Hepatocyte (in vitro differentiated cells): ENCODE results near the gene NAV2. TPM values are rescaled to one million over a fixed set of nuclear protein-coding genes. Genes with fewer than 3 reads are reported as not detected.

Experiments used
- DNase-seq: peaks from one replicate; pipeline ENCODE4 v3.0.0-alpha.2; 2016; ENCODE audit warnings: low spot score
- H2AFZ ChIP-seq: fragments of 200-600 bp; sonication (generic); 2 replicates; pipeline ENCODE4 v1.6.0; 2016; ENCODE audit warnings: antibody characterized with exemption, mild to moderate bottlenecking
- H3K27ac ChIP-seq: fragments of 200-600 bp; sonication (generic); 2 replicates; pipeline ENCODE4 v1.5.1; 2016; ENCODE audit warnings: mild to moderate bottlenecking
- H3K27me3 ChIP-seq: fragments of 200-600 bp; sonication (generic); 2 replicates; pipeline ENCODE4 v1.6.1; 2016
- H3K36me3 ChIP-seq: fragments of 200-600 bp; sonication (generic); replicated peaks from 2 replicates; pipeline ENCODE4 v1.5.1; 2016; ENCODE audit warnings: low read depth; ENCODE audit not compliant: insufficient read depth
- H3K4me1 ChIP-seq: fragments of 200-600 bp; sonication (generic); 2 replicates; pipeline ENCODE4 v1.5.1; 2016; ENCODE audit warnings: mild to moderate bottlenecking, moderate library complexity; ENCODE audit not compliant: insufficient read depth
- H3K4me2 ChIP-seq: fragments of 200-600 bp; sonication (generic); 2 replicates; pipeline ENCODE4 v1.6.0; 2016
- H3K4me3 ChIP-seq: fragments of 200-600 bp; sonication (generic); 2 replicates; pipeline ENCODE4 v1.5.1; 2016; ENCODE audit warnings: mild to moderate bottlenecking
- H3K79me2 ChIP-seq: fragments of 200-600 bp; sonication (generic); 2 replicates; pipeline ENCODE4 v1.6.0; 2017; ENCODE audit warnings: mild to moderate bottlenecking
- H3K9me2 ChIP-seq: fragments of 200-600 bp; sonication (generic); replicated peaks from 2 replicates; pipeline ENCODE4 v1.6.0; 2017; ENCODE audit warnings: mild to moderate bottlenecking; ENCODE audit not compliant: insufficient read depth
- H3K9me3 ChIP-seq: fragments of 200-600 bp; sonication (generic); 2 replicates; pipeline ENCODE4 v1.5.1; 2016; ENCODE audit warnings: low read depth, mild to moderate bottlenecking
- H4K20me1 ChIP-seq: fragments of 200-600 bp; sonication (generic); 2 replicates; pipeline ENCODE4 v1.6.0; 2016; ENCODE audit warnings: mild to moderate bottlenecking; ENCODE audit not compliant: insufficient read depth, poor library complexity, severe bottlenecking
- CTCF ChIP-seq: fragments of 200-600 bp; sonication (generic); IDR thresholded peaks from 2 replicates; pipeline ENCODE4 v1.5.1; 2016; ENCODE audit warnings: antibody characterized with exemption, mild to moderate bottlenecking; ENCODE audit not compliant: poor library complexity
- EZH2 ChIP-seq: fragments of 200-600 bp; sonication (generic); IDR thresholded peaks from 2 replicates; pipeline ENCODE4 v1.6.1; 2016; ENCODE audit warnings: antibody characterized with exemption, mild to moderate bottlenecking, borderline replicate concordance
- EZH2phosphoT487 ChIP-seq: fragments of 200-600 bp; sonication (generic); IDR thresholded peaks from one replicate; pipeline ENCODE4 v1.6.1; 2018; ENCODE audit warnings: antibody characterized with exemption, mild to moderate bottlenecking, low read depth, moderate library complexity; ENCODE audit not compliant: unreplicated experiment, severe bottlenecking
- WGBS: methylation state at CpG from one replicate; pipeline ENCODE4 v1.1.6; 2016; ENCODE audit warnings: low lambda C conversion rate; ENCODE audit errors: missing lambda C conversion rate; 5-methylcytosine and 5-hydroxymethylcytosine counted together
- polyA plus RNA-seq: library from polyadenylated mRNA; unstranded; fragments of >200 nt; fragmentation: Nextera tagmentation; extraction: Ambion mirVana; gene quantifications from 2 replicates; pipeline ENCODE4 v1.2.1, GENCODE V29; 2016
- total RNA-seq: library from RNA; depleted of rRNA; stranded (reverse); fragments of >200 nt; gene quantifications from 2 replicates; pipeline ENCODE4 v1.2.3, GENCODE V29; 2014

NAV2 gene
- total and polyA plus RNA-seq, 2 experiments from 2014 or later = 23.7 to 30.8 TPM

- Histone ChIP-seq H3K27me3 (no peaks in the 10 kb centered on the region), H3K79me2 (no peaks in the 10 kb centered on the region), H3K4me1 (no peaks in the 10 kb centered on the region), H3K36me3 (no peaks in the 10 kb centered on the region), H4K20me1 (no peaks in the 10 kb centered on the region), H3K27ac (no peak overlapping the region), H3K4me3 (no peak overlapping the region), H3K4me2 (no peak overlapping the region), H2AFZ (no peak overlapping the region), H3K9me3 (no peaks in the 10 kb centered on the region), H3K9me2 (no peaks in the 10 kb centered on the region)
- DNase-seq = no peak
- WGBS = 95% methylated on average over 7 of the region's 7 CpGs
- TF ChIP-seq EZH2 = no peak
- TF ChIP-seq CTCF = no peak
- no peak for TF ChIP-seq EZH2phosphoT487
Observed at GRCh38 chr11:20120134-20120925, 407.7 kb downstream of the NAV2 start.

- no peak overlapping the region for H3K4me3 ChIP-seq
- 56% methylated on average over 3 of the region's 3 CpGs for WGBS
- no peak overlapping the region for H3K4me2 ChIP-seq
- no peaks in the 10 kb centered on the region for H3K27me3 ChIP-seq
- no peaks in the 10 kb centered on the region for H4K20me1 ChIP-seq
- no peaks in the 10 kb centered on the region for H3K79me2 ChIP-seq
- no peak overlapping the region for H3K27ac ChIP-seq
- no peak overlapping the region for H2AFZ ChIP-seq
- DNase-seq = no peak
- H3K4me1 ChIP-seq = no peaks in the 10 kb centered on the region
- H3K9me2 ChIP-seq = no peaks in the 10 kb centered on the region
- no peaks in the 10 kb centered on the region for H3K9me3 ChIP-seq
- H3K36me3 ChIP-seq = no peaks in the 10 kb centered on the region
- TF ChIP-seq EZH2 (no peak), EZH2phosphoT487 (no peak)
Observed at GRCh38 chr11:20122131-20122530, 409.5 kb downstream of the NAV2 start.

- Histone ChIP-seq H3K27me3 (no peaks in the 10 kb centered on the region), H3K4me1 (peaks cover 8% of the 10 kb centered on the region), H3K27ac (no peak overlapping the region), H4K20me1 (no peaks in the 10 kb centered on the region), H3K36me3 (no peaks in the 10 kb centered on the region), H3K4me2 (no peak overlapping the region), H3K9me3 (no peaks in the 10 kb centered on the region), H3K9me2 (no peaks in the 10 kb centered on the region), H2AFZ (no peak overlapping the region), H3K4me3 (no peak overlapping the region), H3K79me2 (no peaks in the 10 kb centered on the region)
- WGBS = 83% methylated on average over 6 of the region's 6 CpGs
- TF ChIP-seq EZH2 (no peak), EZH2phosphoT487 (no peak), CTCF (no peak)
- no peak for DNase-seq
Observed at GRCh38 chr11:20125927-20126326, 413.3 kb downstream of the NAV2 start.

- Histone ChIP-seq H3K79me2 (no peaks in the 10 kb centered on the region), H3K27me3 (no peaks in the 10 kb centered on the region), H3K4me1 (peaks cover 8% of the 10 kb centered on the region), H3K36me3 (no peaks in the 10 kb centered on the region), H3K4me2 (no peak overlapping the region), H3K9me3 (no peaks in the 10 kb centered on the region), H4K20me1 (no peaks in the 10 kb centered on the region), H2AFZ (no peak overlapping the region), H3K4me3 (no peak overlapping the region), H3K27ac (no peak overlapping the region), H3K9me2 (no peaks in the 10 kb centered on the region)
- WGBS = 86% methylated on average over 8 of the region's 8 CpGs
- TF ChIP-seq EZH2 = no peak
- no peak for TF ChIP-seq CTCF
- no peak for TF ChIP-seq EZH2phosphoT487
- DNase-seq = no peak
Observed at GRCh38 chr11:20126724-20127123, 414.1 kb downstream of the NAV2 start.
